NCI-H226 (cell line): ENCODE results near the gene CHST8.

ENCODE experiments used
- DNase-seq: peaks from one replicate; pipeline ENCODE4 v3.0.0-alpha.2; 2015

CHST8 gene

DNA sequence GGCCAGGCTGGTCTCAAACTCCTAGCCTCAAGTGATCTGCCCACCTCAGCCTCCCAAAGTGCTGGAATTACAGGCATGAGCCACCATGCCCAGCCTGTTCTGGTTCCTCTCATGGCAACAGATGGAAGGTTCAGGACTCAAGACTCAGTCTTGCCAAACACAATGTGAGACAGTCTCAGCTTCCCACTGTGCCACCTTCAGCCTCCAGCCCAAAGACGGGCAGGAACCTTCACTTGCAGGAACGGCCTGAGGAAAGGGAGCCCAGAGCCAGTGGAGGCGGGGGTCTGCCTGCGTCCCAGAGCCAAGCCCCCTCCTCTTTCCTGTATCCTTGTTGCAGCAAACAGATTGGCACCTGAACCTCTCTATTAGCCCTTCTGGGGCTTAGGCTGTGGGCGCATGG is 2.9 kb upstream of the CHST8 start:
- no peak for DNase-seq

DNA sequence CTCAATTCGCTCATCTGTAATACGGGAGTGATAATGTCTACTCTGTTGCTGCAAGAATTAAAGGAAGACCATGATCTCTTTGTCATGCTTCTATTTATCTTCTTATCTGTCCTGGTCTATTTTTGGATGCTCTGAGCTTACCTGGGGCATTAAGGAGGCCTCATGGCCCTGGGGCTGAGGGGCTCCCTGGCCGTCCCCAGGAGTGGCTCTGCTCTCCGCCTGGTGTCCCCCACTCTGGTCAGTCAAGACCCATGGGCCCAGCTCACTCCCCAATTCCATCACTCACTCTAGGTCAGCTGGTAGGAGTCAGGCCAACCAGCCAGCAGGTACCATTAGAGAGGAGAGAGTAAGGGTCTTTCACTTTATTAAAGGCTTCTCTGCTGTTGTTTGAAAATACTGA is 1.1 kb upstream of the CHST8 start:
- no peak for DNase-seq

DNA sequence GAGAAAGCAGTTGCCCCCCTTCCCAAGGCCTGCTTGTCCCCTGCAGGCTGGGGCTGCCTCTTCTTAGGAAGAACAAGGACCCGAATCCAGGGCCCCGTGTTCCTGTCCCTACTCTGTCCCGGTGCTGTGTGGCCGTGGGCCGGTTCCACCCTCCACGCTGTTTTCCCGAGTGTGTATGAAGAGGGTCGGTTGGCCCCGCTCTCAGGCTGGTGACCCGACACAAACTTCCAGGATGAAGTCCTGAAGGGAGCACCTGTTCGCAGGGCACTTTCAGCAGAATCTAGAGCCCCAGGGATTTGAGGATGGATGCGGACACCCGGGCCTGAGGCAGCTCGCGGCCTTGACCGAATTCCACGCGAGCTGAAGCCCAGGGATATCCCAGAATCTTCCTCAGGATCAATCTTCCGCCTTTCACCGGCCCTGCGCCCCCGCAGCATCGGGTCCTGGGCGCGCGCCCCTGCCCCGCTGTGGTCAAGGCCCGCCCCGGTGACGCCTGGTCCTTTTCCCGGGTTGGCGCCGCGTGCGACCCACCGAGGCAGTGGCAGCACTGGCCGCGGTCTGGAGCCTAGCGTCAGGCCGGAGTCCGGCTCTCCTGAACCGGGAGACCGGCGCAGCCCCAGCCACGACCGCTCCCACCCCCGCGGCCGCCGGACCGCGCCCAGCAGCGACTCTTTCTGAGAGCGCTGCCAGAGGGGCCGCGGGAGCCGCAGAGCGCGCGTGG is 528 bp upstream of the CHST8 start:
- no peak for DNase-seq

DNA sequence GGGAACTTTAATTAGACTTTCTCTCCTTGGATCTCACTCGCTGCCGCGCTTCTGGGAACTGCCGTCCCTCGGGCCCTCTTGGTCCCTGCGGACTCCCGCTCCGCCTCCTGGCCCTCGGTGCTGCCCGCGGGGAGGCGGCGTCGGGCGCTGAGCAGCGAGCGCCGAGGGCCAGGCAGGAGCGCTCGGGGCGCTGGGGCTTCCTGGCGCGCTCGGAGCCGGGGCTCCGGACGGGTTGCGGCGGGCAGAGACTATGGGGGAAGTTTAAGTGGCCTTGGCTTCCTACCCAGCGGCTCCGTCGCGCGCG is 704 bp downstream of the CHST8 start:
- DNase-seq, result no peak

DNA sequence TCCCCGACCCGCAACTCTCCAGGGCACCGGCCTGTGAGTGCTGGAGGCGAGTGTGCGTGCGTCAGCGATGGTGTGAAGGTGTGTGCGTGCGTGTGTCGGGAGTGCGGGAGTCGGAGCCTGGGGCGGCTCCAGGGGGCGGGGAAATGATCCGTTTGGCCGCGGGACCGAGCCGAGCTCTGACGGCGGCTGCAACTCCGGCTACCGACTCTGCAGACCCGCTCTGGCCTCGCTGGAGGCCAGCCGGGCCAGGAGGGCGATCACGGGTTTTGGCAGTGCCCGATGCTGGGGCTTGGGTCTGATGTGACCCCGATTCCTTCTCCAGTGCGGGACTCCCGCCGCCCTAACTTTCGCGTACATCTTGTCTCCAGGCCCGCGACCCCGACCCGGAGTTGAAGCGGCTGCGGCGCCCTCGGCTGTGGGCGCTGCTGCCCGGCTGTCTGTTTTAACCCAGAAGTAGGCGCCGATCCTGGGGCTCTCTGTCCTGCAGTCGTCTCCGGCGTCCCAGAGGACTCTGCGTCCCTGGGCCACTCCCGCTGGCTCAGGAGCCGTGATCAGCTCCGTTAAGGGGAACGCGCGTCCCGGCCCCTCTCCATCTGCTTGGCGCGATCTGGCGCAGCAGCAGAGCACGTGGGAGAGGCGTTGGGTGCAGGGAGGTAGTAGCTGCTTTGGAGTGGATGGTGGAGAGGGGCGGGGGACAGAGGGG is 1.2 kb downstream of the CHST8 start:
- no peak for DNase-seq

GRCh38 chr19:33624586-33624985 is 2.8 kb downstream of the CHST8 start:
- DNase-seq, result no peak

DNA sequence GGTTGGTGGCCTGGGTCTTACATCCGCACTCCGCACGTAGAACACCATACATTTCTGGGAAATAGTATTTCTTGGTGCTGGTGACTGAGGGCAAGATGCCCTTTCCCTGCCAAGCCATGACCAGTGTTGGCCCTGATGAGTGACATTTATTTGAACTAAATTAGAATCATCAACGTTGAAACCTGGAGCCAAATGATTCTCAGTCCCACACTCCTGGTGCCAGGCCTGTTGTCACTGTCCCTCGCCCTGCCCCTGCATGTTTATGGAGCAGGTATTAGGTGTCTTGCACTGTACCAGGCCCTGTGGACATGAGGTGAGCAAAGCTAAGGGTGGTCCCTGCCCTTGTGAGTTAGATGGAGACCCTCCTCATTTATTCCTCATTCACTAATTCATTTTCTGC is 5.8 kb downstream of the CHST8 start:
- DNase-seq, result no peak

DNA sequence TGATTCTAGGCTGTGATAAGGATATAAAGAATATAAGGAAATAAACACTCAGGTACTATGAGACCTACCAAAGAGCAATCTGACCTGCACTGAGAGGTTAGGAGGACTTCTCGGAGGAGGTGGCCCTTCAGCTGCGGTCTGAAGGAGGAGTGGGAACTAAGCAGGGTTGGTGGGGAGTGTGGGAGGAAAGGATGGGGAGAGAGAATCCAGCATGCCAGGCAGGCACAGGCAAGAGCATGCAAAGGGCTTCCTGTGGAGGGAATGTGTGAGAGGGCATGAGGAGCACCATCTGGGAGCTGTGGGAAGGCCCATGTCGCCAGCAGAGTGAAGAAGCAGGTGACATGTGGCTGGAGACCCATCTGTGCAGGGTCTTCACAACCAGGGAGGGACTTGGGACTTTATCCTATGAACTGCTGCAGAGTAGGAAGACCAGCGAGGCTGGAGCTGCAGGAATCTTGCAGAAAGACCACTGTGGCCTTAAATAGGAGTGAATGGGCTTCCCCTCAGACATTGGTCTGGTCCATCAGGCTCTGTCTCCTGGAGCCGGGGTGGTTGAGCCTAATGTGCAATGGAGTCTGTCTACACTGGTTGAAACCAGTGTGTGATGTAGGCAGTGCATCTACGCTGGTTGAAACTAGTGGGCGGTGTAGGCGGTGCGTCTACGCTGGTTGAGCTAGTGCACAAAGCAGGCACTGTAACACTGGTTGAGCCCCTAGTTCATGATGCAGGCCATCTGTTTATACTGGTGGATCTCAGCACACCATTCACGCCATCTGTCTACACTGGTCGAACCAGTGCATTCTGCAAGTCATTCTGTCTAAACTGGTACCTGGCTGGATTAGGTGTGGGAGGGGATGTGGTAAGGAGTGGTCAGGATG is 6.4 kb downstream of the CHST8 start:
- no peak for DNase-seq

GRCh38 chr19:33628921-33629825 is 7.4 kb downstream of the CHST8 start:
- no peak for DNase-seq

- no peak for DNase-seq
Observed at GRCh38 chr19:33629826-33630375, 8.1 kb downstream of the CHST8 start.

GRCh38 chr19:33630880-33631608 is 9.3 kb downstream of the CHST8 start:
- no peak for DNase-seq

- DNase-seq, result no peak
Observed at GRCh38 chr19:33631609-33631973, 9.8 kb downstream of the CHST8 start.

DNA sequence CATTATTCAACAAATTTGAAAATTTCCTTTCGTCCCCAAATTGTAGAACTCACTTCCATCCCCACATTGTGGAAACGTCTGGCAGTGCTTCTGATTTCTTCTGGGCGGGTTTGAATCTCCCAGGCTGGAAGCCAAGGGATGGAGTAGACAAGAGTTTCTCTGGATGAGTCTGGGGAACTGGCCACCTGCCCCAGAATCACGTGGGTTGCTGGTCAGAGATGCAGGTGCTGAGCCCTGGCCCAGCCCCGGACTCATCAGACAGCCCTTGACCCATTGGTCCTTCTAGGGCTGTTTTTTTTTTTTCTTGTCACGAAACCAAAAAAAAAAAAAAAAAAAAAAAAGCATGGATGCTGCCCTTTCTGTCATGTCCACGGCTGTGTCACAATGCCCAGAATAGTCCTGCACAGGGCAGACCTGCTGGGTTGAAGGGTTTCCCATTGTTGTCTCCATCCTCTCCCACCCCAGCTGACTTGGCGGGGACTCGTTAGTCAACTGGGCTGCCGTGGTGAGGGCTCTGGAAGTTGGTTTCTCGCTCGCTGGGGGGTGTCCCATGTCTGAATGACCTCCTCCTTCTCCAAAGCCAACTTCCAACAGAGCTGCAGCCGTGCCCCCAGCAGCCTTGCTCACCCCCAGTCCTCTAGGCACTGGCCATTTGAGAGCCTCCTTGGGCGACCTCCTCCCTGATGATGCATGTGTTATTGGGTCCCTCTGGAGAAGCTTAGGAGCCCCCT is 12.8 kb downstream of the CHST8 start:
- DNase-seq, result no peak

DNA sequence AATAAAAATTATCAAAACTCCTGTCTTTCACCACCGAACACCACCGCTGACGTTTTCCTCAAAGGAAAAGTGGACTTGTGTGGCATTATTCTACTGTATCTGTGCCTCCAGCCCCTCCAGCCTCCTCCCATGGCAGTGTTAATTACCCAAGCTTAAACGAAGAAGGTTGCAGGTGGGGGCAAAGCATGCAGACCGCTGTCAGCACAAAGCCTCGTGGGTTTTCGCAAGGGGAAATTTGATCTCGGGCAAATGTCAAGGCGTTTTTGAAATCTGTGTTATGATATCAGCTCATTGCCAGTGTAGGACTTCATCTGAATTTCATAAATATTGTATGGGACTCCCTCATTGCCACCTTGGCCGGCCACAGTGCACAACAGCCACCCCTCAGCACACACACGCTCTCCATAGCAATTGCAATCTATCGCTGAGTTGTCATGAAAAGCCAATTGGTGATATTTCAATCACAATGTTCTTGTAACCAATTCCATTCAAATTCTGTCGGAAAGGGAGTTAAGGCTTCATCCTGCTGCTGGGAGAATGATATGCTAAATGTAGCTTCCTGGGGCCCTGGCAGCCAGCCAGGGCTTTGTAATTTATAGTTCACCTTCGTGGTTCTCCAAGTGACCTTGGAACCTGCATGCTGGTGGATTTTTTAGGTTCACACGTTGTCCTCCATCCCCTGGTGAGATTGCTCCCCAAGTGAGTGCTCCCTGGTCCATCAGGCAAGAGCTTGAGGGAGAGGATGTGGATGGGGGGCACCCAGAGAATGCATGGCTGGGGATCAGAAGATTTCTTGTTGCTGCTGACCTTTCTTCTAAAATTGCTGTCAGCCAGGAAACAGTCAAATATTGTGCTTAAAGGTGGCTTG is 16.6 kb downstream of the CHST8 start:
- no peak for DNase-seq

GRCh38 chr19:33639035-33639681 is 17.4 kb downstream of the CHST8 start:
- no peak for DNase-seq

DNA sequence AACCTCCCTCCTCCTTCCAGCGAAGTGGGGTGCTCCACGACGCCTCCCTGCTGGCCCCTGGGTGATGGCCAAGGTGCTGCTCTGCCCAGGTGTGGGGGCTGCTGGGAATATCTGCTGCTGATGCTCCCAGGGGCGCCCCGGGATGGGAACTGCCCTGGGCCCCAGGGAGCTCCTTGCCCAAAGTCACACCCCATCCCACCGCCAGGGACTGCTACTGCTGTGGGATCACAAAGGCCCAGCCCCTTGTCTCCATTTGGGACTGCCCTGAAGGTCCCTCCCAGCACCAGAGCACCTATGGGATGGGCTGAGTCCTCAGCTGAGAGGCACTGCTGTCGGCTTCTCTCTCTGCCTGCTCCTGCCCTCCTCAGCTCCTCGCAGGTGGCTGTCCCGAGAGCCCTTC is 19.0 kb downstream of the CHST8 start:
- DNase-seq, result no peak

DNA sequence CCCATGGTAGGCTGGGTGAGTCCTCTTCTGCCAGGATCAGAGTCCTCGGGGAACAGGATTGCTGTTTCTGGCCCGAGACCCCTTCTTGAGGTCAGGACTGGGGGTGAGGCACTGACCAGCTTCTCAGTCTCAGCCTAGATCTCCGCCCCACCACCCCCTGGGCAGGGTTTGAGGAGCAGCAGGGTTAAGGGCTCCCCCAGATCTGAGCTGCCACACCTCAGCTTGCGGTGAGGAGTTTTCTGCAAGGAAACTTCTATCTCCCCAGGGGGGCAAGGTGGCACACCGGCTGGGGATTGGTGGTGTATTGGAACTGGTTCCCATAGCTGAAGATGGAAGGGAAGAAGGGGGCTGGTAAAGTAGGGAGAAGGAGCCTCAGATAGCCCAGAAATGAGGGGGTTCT is 19.5 kb downstream of the CHST8 start:
- no peak for DNase-seq

GRCh38 chr19:33641956-33642498 is 20.3 kb downstream of the CHST8 start:
- DNase-seq, result no peak

DNA sequence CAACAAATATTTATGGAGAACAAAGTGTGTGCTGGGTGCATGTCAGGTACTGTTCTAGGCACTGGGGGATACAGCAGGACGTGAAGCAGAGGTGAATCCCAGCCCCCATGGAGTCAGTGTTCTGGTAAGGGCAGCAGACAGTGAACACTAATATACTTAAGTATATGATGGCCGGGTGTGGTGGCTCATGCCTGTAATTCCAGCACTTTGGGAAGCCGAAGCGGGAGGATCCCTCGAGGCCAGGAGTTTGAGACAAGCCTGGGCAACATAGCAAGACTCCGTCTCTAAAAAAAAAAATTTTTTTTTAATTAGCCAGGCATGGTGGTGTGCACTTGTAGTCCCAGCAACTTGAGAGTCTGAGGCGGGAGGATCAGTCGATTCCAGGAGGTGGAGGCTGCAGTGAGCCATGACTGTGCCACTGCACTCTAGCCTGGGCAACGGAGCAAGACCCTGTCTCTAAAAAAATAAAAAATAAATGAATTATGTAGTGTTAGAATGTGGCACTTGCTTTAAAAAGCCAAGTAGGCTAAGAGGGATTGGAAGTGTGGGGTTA is 22.6 kb downstream of the CHST8 start:
- no peak for DNase-seq
